Suppressor macrophage (primary cell): ENCODE results near the gene TMEM178A.
"Not testable (repeated sequence)": the region's sequence is repeated elsewhere in the genome, so short reads cannot be mapped to it uniquely, and the experiment has no call there.

Source experiments
- DNase-seq, 4 experiments: peaks; one replicate each; pipeline ENCODE4 v3.0.0-alpha.2; 2020 to 2022
- total RNA-seq, 17 experiments: gene quantifications; one replicate each; lab custom pipeline; 2026; ENCODE audit warnings: mixed read lengths in 6 of 17, inconsistent platforms in 3 of 17; lab: John Stamatoyannopoulos, UW

The TMEM178A gene
- total RNA-seq, result 0 to 0.99 (median 0.20) reads per million in 17 experiments

DNA sequence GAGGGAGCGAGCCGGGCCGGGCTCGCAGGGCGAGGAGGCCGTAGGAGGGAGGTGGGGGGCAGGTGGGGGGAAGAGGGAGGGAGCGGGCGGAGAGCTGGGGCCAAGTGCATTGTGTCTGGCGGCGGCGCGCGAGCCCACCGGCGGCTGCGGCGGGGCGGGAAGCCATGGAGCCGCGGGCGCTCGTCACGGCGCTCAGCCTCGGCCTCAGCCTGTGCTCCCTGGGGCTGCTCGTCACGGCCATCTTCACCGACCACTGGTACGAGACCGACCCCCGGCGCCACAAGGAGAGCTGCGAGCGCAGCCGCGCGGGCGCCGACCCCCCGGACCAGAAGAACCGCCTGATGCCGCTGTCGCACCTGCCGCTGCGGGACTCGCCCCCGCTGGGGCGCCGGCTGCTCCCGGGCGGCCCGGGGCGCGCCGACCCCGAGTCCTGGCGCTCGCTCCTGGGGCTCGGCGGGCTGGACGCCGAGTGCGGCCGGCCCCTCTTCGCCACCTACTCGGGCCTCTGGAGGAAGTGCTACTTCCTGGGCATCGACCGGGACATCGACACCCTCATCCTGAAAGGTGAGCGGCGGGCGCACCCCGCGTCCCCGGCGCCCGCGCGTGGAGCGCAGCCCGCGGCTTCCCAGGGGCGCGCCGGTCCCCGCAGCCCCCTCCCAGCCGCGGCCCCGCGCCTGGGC, at the start of gene TMEM178A:
Gene TMEM178A (plus strand): TSS at position 107 of the 680 bp plus-strand sequence. CDS start 58 bp downstream, at position 165.
- peak in 2 of 4 experiments; percentile 17 to 27 for DNase-seq

DNA sequence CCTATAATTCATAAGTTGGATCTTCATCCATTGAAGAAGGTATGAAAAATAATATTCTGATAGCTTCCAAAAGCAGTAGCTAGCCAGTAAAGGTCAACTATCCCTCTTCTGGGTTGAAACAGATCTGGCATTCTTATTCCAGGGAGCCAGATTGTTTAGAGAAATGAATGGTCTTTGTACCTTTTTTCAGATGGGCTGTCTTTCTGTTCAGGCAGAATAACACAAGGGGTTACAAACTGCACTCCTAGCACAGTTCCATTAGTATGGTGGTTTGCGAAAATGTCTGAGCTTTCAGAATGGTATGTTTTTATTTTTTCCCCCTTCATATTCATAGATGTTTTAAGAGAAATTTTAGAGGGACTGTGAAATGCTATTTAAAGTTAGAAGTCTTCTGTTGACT, 47.5 kb upstream of the TMEM178A start:
- DNase-seq, result no peak

DNA sequence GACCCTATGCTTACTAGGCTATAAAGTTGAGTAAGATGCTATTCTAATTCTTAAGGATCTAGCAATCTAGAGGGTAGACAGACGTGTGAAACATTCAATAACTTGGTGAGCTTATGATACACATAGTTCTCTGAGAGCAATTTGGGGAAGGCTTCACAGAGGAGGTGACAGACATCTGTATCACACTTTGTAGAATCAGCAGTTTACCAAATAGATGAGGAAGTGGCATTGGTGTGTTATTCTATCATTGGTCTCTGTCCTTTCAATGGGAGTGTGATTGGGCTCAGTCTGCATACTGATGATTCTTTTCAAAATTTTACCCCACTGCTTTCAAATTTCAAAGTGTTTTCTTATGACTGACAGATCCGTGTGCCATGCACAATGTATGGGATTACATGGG, 47.0 kb upstream of the TMEM178A start:
- peak; percentile 41 to 77 (median 62) for DNase-seq

DNA sequence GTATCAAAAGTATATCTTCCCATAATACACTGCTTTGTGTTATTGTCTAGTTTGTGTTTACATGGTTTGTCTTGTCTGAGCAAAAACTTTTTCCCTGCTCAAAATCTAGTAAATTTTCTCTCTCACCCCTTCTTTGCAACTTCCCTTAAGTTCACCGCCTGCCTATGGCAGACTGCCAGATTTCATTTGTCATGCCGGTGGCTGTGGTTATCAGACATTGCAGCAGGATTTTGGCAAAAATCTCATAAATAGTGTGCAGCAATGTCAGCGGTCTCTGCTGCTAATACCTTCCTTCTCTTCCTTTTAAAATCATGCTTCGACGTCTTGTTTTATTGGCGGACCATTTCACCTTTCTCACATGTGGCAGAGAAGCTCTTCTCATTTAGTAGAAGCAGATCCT, 45.6 kb upstream of the TMEM178A start:
- DNase-seq, result peak; percentile 88 to 95 (median 92)

DNA sequence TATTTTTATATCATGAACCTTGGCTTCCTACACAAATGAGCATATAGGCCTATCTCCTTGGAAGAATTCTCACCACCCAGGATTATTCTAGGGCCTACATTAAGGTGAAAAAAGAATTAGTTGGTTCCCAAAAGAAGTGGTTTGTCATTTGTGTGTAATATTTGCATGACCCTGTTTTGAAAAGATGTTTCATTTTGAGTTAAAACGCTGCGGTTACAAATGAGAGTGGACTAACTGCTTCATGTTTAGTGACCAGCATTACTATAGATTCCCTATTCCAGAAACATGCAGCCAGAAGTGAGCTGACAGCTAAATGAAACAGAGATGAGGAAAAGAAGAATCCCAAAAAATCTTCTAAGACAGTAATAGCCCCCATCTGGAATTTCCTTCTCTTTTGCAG, 44.1 kb upstream of the TMEM178A start:
- no peak for DNase-seq

DNA sequence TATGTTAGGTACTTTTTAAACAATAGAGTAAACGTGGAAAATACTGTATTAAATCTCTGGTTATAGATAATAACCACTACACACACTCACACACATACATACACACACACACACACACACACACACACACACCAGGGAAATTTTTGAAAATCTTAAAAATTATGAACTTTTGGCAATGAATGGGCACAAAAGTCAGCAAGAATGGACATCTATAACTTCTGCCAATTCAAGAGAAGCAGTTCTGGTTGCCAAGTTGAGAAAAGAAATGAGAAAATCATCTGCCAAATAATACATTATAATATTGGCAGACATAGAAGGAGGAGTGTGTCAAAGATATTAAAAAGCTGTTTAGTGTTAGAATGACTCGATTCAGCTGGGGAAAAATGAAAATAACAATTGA, 42.9 kb upstream of the TMEM178A start:
- no peak for DNase-seq

DNA sequence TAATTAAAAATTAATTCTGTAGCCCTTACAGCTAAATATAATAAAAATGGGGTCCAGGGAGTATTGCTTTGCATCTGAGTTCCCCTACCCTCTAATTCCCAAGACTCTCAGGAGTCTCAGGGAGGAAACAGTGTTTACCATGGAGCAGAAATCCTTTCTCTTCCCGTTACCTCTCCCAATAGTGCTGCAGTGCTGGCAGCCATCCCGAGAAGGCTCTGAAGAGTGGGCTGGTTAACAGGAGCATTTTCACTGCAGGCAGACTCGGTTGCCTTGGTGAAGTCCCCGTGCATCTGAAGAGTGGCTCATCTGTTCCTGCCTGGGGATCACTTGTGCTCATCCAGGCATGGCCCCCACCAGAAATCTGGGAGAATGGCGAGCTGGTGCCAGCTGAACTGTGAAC, 41.8 kb upstream of the TMEM178A start:
- DNase-seq, result no peak

DNA sequence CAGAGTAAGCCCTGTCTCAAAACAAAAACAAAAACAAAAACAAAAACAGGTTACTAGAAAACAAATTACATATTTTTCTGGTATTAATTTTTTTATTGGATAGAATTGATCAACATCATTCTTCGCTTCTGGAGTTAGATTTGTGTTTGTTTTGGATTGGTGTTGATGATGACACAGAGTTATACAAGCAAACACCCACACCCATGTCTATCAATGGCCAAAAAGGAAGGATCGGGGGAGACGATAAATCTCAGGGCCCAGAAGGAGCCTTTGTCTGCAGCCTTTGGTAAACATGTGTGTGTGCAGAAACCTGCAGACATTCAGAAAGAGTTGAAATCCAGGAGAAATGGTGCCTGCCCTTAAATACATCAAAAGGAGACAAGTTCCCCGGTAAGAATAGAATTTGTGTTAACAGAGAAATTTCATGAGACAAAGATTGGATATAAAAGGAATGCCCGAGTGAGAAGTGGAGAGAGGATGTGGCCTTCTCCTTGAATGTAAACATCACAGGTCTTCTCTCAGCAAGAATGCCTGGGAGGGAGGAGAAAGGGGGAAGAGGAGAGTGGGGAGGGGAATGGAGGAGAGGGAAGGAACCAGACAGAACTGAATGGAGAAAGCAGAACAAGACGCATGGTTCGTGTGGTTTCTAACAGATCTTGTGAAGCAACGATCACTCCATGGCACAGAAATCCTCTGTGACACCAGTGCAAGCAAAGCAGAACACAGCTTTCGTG, 40.4 kb upstream of the TMEM178A start:
- peak; percentile 72 to 89 (median 82) for DNase-seq

DNA sequence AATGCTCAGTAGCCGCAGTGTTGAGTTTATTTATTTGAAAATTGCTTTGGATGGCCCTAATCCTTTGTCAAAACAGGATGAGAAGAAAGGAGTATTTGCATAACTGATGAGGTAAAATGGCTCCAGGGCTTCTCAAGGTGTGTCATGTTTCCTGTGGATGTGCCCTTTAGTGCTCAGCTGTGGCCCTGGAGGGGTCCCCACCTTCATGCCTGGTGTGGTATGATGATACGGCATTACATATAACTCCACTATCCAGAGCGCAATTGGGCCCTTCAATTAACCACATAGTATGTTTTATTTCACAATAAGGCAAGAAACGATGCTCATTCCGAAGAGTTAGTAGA, 39.8 kb upstream of the TMEM178A start:
- DNase-seq, result no peak

DNA sequence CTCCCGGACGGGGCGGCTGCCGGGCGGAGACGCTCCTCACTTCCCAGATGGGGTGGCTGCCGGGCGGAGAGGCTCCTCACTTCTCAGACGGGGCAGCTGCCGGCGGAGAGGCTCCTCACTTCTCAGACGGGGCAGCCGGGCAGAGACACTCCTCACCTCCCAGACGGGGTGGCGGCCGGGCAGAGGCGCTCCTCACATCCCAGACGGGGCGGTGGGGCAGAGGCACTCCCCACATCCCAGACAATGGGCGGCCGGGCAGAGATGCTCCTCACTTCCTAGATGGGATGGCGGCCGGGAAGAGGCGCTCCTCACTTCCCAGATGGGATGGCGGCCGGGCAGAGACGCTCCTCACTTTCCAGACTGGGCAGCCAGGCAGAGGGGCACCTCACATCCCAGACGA, 37.4 kb upstream of the TMEM178A start:
- not testable (repeated sequence) for DNase-seq

DNA sequence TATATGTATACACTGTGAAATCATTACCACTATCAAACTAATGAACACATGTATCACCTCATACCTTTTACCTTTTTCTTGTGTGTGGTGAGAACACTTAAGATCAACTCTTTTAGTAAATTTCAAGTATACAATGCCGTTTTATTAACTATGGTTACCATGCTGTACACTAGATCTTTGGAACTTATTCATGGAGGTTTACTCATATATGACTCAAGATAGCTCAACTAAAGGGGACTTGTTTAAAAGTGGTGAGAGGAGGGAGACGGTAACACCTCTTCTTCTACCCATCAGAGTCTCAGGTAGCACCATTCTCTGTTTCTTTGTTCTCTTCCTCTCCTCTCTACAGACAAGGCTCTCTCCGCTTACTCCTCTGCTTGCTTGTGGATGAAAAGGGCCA, 36.1 kb upstream of the TMEM178A start:
- no peak for DNase-seq

DNA sequence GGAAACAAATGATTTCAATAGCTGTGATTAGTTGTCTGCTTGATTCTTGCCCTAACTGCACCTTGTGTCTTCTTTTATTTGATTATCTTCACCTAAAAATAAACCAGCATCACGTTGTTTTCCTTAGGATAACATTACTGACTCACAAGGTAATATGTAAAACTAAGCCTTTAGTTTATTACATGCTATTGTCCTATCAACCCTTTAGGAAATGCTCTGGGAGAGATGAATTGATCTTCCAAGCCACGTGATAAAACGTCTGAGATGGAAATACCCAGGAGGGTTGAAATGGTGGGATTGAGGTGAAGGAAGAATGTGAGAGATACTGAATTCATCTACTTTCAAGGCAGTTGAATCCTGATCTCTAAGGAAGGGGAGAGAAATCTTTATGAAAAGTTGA, 34.5 kb upstream of the TMEM178A start:
- DNase-seq, result no peak

DNA sequence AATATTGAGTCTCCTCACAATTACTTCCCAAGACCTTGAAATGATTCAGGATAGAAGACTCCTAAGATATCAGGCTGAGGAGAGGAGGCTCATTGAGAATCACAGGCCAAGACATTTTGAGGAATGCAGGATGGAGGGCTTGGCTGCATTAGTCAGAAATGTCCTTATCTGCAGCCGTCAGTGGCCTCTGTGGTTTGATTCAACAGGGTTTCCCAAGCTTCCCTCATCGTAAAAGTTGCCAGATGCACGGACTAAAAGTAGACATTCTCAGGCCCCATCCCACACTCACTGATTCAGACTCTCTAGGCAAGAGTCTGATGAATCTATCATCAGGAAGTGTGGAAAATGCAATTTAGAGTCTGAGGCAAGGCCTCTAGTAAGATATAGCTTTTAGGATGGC, 34.0 kb upstream of the TMEM178A start:
- DNase-seq, result peak; percentile 44 to 77 (median 52)

DNA sequence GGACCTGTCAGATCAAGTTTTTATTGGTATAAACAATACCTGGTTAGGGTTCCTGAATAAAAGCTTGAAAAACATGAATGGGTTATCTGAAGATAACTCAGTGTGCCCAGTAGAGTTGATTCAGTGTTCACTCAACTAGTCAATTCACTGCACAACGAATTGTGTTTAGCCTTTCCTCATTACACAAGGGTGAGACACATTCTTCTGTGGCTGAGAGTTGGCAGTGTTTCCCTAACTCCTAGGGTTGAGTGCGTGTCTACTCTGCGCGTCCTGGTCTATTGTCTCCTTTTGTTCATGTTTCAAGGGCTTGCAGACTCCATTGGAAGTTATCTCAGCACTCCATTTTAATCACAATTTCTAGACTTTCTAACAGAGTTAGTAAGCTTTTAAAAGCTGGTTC, 32.8 kb upstream of the TMEM178A start:
- no peak for DNase-seq

DNA sequence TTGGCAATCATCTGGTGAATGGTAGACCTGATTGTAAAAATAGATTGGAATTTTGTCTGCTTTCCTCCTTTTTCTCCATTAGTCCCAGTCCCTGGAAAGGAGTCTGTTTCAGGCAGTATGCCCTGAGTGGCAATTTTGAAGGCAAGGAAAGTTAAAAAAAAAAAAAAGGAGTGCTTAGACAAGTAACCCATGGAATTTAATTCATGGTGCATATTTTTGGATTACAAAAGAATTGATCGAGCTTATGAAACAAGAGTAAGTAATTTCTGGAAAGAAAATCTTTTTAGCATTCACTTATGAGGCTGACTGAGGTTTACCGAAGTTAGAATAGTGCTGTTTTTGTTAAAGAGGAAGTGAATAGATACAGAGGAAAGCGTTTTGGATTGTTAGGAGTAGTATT, 29.4 kb upstream of the TMEM178A start:
- DNase-seq, result no peak

DNA sequence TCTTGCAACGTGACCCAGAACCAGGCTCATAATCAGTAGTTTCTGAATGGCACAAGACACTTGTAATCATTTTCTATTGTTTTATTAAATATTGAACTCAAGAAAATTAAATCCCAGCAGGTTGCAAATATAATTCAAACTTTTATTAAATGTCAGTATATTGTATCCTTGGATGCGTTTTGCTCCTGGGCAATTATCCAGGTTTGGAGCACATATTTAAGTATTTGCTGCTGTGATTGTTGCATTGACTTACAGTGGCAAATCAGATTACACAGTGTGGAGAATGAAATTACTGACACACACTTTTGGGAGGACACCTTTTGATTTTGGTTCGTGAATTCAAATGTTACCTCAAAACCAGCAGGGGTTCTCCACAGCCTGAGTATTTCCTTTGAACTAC, 27.1 kb upstream of the TMEM178A start:
- no peak for DNase-seq

DNA sequence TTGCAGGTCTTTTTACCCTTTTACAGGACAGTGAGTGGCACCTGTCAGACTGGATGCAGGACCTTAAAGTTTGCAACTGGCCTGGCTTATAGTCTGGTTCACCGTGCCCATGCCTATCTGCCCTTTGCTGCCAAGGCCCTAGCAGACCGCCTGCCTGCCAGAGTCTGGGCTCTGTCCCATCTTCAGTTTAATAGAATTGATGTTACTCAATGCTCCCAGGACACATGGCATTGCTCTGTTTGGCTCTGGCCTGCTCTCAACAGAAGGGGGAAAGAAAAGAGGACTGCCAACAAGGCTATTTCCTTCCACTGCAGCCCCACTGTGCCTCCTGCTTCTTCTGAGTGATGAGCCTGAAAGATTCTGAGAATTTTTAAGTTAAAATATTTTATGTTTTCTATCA, 25.6 kb upstream of the TMEM178A start:
- DNase-seq, result no peak

DNA sequence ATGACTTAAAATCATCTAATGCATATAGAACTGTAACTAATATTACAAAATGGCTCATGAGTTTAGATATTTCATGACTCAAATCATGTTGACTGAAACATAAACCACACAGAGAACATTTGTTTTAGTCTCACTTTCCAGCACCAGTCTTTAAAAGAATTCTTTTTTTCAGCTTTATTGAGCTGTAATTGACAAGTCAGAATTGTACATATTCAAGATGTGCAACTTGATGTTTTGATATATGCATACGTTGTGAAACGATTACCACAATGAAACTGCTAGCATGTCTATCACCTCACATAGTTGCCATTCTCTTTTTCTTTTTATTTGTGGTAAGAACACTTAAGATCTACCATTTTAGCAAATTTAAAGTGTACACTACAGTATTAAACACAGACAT, 25.0 kb upstream of the TMEM178A start:
- no peak for DNase-seq

DNA sequence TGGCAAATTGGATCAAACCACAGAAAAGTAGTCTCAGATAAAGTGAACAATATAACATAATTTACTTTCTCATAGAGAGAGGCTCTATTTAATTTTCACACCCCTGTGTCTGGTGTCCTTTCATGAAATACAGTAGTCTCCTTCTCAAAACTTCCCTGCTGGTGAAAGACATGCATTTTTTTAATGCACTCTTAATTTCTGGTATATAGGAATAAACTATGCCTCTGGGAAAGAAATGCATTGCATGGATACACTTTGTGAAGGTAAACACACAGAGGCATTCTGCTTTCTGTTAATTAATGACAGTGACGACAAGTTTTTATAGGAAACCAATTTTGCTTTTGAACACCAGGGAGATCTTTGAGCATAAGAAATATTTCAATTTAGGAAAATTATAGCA, 24.1 kb upstream of the TMEM178A start:
- DNase-seq, result no peak

DNA sequence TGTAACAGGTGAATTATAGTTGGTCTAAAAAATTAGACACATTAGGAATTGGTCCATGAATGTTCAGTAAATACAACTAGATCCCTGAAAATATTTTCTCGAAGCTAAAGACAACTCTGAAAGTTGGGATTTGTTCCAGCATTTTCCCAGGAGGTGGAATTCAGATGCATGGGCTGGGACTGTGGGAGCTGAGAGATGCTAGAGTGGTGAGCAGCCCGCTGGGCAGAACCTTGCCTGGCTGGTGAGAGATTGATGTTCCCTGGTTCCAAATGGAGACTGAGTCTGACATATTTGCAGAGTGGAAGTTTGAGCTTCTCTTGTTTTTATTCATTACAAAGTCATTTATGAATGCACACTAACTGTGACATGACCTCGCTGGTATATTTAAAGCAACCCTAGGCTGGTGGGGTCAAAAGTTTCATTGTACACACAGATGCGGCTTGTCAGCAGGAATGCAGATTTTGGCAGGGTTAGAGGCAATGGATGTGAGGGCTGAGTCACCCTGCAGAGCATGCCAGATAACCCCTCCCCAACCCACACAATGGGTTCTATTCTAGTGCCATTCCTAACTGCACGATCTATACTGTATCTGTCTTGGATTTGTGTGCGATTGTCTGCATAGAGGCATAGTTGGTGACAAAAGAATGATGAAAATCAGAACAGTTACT, 23.5 kb upstream of the TMEM178A start:
- DNase-seq, result no peak

DNA sequence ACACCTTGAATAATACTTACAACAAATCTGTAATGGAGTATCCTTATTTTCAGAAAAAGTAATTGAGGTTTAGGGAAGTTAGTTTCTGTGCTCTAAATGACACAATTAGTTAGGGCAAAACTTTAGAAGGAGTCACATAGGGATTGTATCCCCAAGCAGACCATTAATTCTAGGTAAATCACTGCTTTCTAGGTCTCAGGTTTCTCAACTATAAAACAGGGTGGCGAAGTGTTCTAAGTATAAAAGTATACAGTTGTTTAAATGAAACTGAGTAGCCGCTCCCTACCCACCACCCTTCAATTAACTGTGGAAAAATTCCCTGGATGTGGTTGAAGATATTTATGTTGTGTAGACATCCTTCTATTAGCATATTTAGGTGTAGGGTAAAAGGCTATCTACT, 19.9 kb upstream of the TMEM178A start:
- no peak for DNase-seq

DNA sequence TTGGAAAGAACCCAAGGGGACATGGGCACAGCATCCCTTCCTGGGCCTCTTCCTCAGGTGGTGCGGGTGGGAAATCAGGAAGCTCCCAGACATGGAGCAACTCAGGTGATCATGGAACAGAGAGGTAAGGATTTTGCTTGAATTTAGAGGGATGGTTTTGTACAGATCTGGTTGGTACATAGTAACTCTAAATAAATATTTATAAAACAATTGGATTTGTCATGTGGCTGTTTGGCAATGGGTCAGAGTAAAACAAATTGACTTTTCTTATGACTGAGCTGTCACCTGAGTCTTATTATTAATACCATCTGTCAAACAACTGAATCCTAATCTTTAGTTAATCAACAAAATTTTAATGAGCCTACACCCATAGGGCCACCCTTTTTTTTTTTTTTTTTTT, 19.4 kb upstream of the TMEM178A start:
- DNase-seq, result no peak

DNA sequence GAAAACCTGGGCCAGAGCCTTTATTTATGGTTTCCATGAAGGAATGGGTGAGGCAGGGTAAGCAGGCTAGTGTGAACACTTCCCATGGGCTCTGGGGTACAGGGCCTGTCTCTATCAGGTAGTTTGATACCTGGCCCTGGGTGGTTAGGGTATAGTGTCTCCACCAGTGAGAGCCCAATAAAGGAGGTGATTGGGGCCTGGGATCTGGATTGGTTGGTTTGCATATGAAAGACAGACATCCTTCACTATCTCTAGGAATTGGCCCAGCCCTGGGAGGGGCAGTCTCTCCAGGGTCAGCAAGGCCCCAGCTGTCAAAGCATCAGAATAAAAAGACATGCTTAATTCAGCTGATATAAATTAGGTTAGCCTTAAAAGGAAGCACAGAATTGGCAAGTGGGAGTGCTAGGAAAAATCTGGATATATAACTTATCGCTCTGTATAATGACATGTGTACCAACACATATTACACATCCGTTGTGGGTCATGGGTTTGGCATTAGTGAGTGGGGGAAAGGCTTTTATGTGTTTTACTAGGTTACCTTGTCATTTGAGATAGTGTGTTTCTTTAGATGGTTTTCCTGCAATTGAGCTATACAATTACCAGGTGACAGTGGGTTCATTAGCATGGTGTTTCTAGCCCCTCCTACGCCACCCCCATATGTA, 18.5 kb upstream of the TMEM178A start:
- DNase-seq, result no peak
